Body of pancreas (tissue), 4 donors: ENCODE results near the gene COL5A2. TPM values are rescaled to one million over a fixed set of nuclear protein-coding genes. Genes with fewer than 3 reads are reported as not detected.

Experiments used
- ATAC-seq: fragments of 150-250 bp; one replicate; pipeline ENCODE4 v1.9.1; 2016
- DNase-seq, 4 donors: peaks; one replicate each; pipeline ENCODE4 v3.0.0-alpha.2; 2019
- H3K27ac ChIP-seq, 4 donors: fragments of 200-600 bp; sonication (generic); 1 replicate in 3 of 4; 2 replicates in 1 of 4; pipeline versions ENCODE4 v1.5.1 to v1.6.1; 2016 to 2019; ENCODE audit warnings: mild to moderate bottlenecking in 1 of 4, mixed read lengths in 1 of 4, moderate library complexity in 1 of 4
- H3K27me3 ChIP-seq, 2 donors: fragments of 200-600 bp; sonication (generic); one replicate each; pipeline ENCODE4 v1.6.0; 2016; ENCODE audit warnings: mild to moderate bottlenecking in 1 of 2
- H3K36me3 ChIP-seq, 2 donors: fragments of 200-600 bp; sonication (generic); replicated peaks in 1 of 2; 2 replicates each; pipeline ENCODE4 v1.5.1; 2016; ENCODE audit warnings: low read depth in 2 of 2; ENCODE audit not compliant: insufficient read depth in 1 of 2
- H3K4me1 ChIP-seq: fragments of 200-600 bp; sonication (generic); one replicate; pipeline ENCODE4 v1.6.0; 2016
- H3K4me3 ChIP-seq, 2 donors: fragments of 200-600 bp; sonication (generic); 1 replicate in 1 of 2; 2 replicates in 1 of 2; pipeline ENCODE4 v1.5.1; 2016 to 2019
- H3K9me3 ChIP-seq, 3 donors: fragments of 200-600 bp; sonication (generic); 1 replicate in 2 of 3; 2 replicates in 1 of 3; pipeline ENCODE4 v1.5.1; 2016
- POLR2A ChIP-seq, 3 donors: fragments of 450-650 bp; IDR thresholded peaks; one replicate each; pipeline ENCODE4 v1.6.1; 2016; ENCODE audit warnings: antibody characterized with exemption in 3 of 3, mild to moderate bottlenecking in 2 of 3
- WGBS, 2 donors: methylation state at CpG; one replicate each; pipeline ENCODE4 v1.1.5; 2017; 5-methylcytosine and 5-hydroxymethylcytosine counted together
- intact Hi-C: fragments of 100-400 bp; cut with DNase I; formaldehyde crosslinking; loops from one replicate; pipeline ENCODE4 v1.15.1; 2023
- total RNA-seq, 2 donors: library from RNA; depleted of rRNA; stranded (reverse); fragments of >200 nt; gene quantifications; one replicate each; pipeline ENCODE4 v1.1.0, GENCODE V29; 2016
- TF ChIP-seq, protein P1 (sequence below), 7 experiments: fragments of 450-650 bp in 4 of 7; fragments of 200-600 bp in 3 of 7; sonication (generic) in 3 of 7; IDR thresholded peaks; one replicate each; pipeline ENCODE4 v1.5.1; 2016 to 2019; ENCODE audit warnings: antibody characterized with exemption in 7 of 7

The COL5A2 gene
- total RNA-seq, 2 donors from 2014 or later, result 10.1 to 24.1 TPM

DNA sequence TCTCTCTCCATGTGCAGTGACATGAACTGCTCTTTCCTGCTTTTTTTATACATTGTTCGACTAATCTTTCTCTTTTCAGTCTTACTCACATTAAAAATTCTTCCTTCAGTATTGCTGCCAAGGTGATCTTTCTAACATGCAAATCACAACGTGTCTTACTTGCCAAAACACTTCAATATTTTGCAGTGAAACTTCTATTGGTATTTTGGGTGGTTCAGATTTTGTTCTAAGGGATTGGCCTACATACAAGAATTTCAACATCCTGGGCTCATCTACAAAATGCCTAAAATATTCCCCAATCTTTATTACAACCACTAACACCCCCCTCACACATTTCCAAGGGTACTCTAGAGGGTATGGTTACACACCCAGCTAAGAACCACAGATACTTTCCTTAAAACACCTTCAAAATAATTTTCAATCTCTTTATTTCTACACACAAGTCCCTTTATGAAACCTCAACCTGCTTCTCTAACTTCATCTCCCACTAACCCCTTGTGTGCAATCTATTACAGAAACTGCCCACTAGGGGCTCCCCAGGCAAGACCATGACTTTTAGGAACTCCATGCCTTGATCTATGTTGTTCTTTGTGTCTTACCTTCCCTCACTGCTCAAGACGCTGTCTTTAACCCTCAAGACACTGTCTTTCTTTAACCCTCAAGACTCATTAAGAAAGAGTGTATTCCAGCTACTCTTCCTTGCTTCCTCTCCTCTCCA is 154.5 kb downstream of the COL5A2 start:
- ATAC-seq, result no peak
- 30 to 50% methylated on average over 3 of the region's 3 CpGs for WGBS, 2 donors

DNA sequence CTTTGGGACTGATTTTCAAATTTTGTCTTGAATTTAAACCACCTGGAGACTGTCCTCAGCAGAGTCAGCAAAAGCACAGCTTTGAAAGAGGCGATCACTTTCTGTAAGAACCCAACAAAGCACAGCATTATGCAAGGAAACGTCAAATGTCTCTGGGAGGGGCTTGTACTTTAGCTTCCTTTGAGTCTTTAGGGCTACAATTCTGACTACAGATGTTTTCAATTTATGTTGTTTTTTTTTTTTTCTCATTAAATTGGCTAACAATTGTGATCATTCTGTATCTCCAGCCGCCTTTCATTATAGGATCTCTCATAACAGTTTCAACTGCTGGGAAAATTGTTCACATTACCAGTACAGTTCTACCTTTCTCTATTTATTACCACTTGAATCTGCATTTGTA is 157.1 kb downstream of the COL5A2 start:
- intact Hi-C loops, result no loop called here
- no peak overlapping the region for H3K4me3 ChIP-seq
- peak overlapping the region in 1 of 4 donors; percentile 15 for H3K27ac ChIP-seq
- no peaks in the 10 kb centered on the region for H3K27me3 ChIP-seq
- no peak for TF ChIP-seq POLR2A (IDR thresholded peaks at IDR 0.05)
- TF ChIP-seq, protein P1, sequence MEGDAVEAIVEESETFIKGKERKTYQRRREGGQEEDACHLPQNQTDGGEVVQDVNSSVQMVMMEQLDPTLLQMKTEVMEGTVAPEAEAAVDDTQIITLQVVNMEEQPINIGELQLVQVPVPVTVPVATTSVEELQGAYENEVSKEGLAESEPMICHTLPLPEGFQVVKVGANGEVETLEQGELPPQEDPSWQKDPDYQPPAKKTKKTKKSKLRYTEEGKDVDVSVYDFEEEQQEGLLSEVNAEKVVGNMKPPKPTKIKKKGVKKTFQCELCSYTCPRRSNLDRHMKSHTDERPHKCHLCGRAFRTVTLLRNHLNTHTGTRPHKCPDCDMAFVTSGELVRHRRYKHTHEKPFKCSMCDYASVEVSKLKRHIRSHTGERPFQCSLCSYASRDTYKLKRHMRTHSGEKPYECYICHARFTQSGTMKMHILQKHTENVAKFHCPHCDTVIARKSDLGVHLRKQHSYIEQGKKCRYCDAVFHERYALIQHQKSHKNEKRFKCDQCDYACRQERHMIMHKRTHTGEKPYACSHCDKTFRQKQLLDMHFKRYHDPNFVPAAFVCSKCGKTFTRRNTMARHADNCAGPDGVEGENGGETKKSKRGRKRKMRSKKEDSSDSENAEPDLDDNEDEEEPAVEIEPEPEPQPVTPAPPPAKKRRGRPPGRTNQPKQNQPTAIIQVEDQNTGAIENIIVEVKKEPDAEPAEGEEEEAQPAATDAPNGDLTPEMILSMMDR (IDR thresholded peaks at IDR 0.05), result no peak
- 81 to 86% methylated on average over 3 of the region's 3 CpGs for WGBS, 2 donors
- DNase-seq (no peak), ATAC-seq (no peak)
- no peaks in the 10 kb centered on the region for H3K4me1 ChIP-seq
- no peaks in the 10 kb centered on the region for H3K9me3 ChIP-seq
- H3K36me3 ChIP-seq, result no peaks in the 10 kb centered on the region

More for the DNA sequence above, 154.5 kb downstream of the COL5A2 start:
- DNase-seq, result no peak
- Histone ChIP-seq H3K36me3 (no peaks in the 10 kb centered on the region), H3K4me1 (no peaks in the 10 kb centered on the region), H3K9me3 (no peaks in the 10 kb centered on the region), H3K27ac (no peak overlapping the region), H3K4me3 (no peak overlapping the region), H3K27me3 (no peaks in the 10 kb centered on the region)
- no peak for TF ChIP-seq POLR2A (IDR thresholded peaks at IDR 0.05)
- TF ChIP-seq, protein P1 (IDR thresholded peaks at IDR 0.05), result no peak
- intact Hi-C loops, result no loop called here

DNA sequence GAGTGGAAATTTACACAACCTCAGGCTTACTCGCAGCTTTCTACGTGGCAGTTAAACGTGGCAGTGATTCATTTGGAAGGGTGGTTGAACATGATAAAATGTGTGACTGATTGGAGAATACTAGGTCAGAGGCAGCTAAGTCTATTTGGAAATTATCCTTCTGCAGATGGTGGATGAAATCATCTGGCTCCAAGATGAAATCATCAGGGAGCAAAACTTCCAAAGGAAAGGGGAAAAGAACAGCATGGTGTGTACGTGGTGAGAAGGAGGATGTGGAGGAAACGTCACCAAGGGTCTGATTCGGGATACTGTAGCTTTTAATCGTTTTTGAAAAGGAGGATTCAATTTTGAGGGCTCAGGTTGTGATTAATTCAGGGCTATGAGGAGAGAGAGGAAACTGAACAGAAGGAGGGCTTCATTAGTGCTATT is 157.5 kb downstream of the COL5A2 start:
- ATAC-seq (peak; percentile 47), DNase-seq (peak in 1 of 4 donors; percentile 11)
- Histone ChIP-seq H3K27me3 (no peaks in the 10 kb centered on the region), H3K9me3 (no peaks in the 10 kb centered on the region), H3K36me3 (no peaks in the 10 kb centered on the region), H3K4me3 (no peak overlapping the region), H3K27ac (peak overlapping the region in 1 of 4 donors; percentile 15), H3K4me1 (no peaks in the 10 kb centered on the region)
- intact Hi-C loops, result no loop called here
- WGBS, 2 donors, result 50 to 51% methylated on average over 7 of the region's 7 CpGs
- TF ChIP-seq, protein P1 (IDR thresholded peaks at IDR 0.05), result no peak
- TF ChIP-seq POLR2A (IDR thresholded peaks at IDR 0.05), result no peak

DNA sequence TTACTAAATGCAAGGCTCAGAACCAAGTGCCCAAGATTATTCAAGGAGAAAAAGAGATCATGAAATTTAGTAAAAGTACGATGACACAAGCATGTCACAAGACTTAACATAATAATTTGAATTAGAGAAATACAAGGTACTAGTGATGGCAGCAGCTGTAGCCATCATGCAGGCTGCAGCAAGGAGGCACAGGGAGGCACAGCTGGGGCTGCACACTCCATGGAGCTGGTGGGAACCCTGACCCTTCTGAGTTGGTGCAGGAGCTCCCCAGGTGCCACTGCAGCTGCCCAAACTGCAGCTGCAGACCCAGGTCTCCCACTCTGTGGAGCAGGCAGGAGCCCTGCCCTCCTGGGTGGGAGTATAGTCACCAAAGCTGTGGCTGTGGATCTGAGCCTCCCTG is 159.4 kb downstream of the COL5A2 start:
- intact Hi-C loops, result no loop called here
- no peak for TF ChIP-seq POLR2A (IDR thresholded peaks at IDR 0.05)
- TF ChIP-seq, protein P1 (IDR thresholded peaks at IDR 0.05), result no peak
- no peaks in the 10 kb centered on the region for H3K9me3 ChIP-seq
- no peak for ATAC-seq
- DNase-seq, result no peak
- H3K4me3 ChIP-seq, result no peak overlapping the region
- 61 to 69% methylated on average over 1 of the region's 1 CpG for WGBS, 2 donors
- H3K27me3 ChIP-seq, result no peaks in the 10 kb centered on the region
- H3K36me3 ChIP-seq, result no peaks in the 10 kb centered on the region
- H3K27ac ChIP-seq, result no peak overlapping the region
- peaks cover 4% of the 10 kb centered on the region for H3K4me1 ChIP-seq

DNA sequence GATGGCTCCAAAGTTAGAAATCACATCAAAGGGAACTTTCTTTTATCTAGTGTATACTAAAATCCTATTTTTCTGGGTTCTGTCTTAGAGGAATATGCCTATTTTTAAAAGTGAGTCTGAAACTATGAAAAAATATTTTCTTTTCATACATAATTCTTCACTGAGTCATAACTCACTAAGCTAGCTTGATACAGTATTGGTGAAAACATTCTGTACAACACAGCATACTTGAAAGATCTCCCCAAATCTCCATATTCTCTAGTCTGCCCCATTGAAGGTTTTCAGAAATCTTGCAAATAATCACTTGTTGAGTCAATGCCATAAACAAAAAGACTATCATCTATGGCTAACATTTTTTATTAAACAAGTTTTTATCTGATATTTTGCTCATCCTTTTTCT is 160.9 kb downstream of the COL5A2 start:
- intact Hi-C loops, result no loop called here
- no peaks in the 10 kb centered on the region for H3K27me3 ChIP-seq
- no peak for TF ChIP-seq POLR2A (IDR thresholded peaks at IDR 0.05)
- TF ChIP-seq, protein P1 (IDR thresholded peaks at IDR 0.05), result no peak

More for the DNA sequence above, 160.9 kb downstream of the COL5A2 start:
- H3K9me3 ChIP-seq, result no peaks in the 10 kb centered on the region
- H3K36me3 ChIP-seq, result no peaks in the 10 kb centered on the region
- no peak overlapping the region for H3K27ac ChIP-seq
- H3K4me1 ChIP-seq, result peaks cover 12% of the 10 kb centered on the region
- DNase-seq, result no peak
- no peak for ATAC-seq
- no peak overlapping the region for H3K4me3 ChIP-seq
